HS-5 (cell line): ENCODE data around the gene TAB2.

ENCODE experiments used
- DNase-seq: peaks from one replicate; pipeline ENCODE4 v3.0.0-alpha.2; 2012; ENCODE audit warnings: low read depth

The TAB2 gene

DNA sequence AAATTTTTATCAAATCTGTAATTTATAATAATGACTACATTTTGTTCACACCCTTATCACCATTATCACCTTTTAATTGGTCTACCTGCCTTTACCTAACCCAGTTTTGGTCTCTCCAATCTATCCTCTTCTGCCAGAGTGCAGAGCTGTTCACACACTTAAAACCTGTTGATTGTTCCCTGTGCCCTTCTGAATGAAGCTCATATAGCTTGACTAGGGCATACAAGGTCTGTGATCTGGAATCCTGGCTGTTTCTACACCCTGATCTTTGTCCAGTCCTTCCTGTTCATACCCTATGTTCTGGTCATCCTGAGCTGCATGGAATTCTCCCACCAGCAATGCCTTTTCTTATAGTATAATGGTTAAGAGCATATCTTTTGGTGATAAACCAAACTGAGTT is 53.6 kb downstream of the TAB2 start:
- DNase-seq, result no peak

DNA sequence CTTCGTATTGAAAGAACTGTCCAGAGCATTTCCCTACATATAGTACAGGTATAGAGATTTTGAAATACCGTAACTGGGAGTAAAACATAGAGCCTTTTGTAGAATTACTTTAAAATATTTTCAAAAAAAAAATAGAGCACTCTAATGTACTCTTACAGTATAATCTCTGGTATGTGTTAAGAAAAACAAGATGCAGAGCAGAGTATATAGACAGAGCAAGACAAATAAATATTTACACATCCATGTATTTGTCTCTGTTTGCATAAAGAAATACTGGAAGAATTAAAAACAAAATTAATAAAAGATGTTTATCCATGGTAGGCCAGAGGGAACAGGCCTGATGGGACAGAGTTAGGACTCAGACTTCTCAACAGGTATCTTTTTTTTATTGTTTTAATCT is 54.5 kb downstream of the TAB2 start:
- no peak for DNase-seq

GRCh38 chr6:149373511-149373910 is 56.0 kb downstream of the TAB2 start:
- no peak for DNase-seq

GRCh38 chr6:149379977-149380376 is 62.5 kb downstream of the TAB2 start:
- DNase-seq, result no peak

GRCh38 chr6:149380523-149380922 is 63.0 kb downstream of the TAB2 start:
- no peak for DNase-seq

GRCh38 chr6:149383371-149383770 is 65.9 kb downstream of the TAB2 start:
- no peak for DNase-seq

- DNase-seq, result no peak
Observed at GRCh38 chr6:149384464-149384863, 67.0 kb downstream of the TAB2 start.

DNA sequence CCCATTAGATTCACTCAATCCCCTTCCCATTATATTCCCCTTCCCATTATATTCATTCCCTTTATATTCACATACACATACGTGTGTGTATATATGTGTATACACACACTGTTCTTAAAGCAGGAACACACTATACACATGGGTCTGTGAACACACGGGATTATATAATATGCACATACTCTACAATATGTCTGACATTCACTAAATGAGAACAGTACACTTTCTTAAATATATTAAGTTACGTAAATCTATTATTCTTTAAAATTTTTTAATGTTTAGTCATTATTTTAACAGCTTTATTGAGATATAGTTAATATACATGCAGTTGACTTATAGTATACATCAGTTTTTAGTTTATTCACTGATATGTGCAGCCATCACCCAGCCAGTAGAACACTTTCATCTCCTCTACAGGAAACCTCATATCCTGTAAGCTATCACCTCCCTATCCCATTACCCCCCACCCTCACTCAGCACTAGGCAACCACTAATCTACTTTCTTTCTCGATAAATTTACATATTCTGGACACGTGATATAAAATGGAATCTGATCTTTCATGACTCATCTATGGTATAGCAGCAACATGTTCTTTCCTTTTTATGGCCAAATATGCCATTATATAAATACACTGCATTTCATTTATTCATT is 68.6 kb downstream of the TAB2 start:
- DNase-seq, result no peak

GRCh38 chr6:149387779-149388512 is 70.4 kb downstream of the TAB2 start:
- DNase-seq, result no peak

- DNase-seq, result no peak
Observed at GRCh38 chr6:149389509-149390297, 72.2 kb downstream of the TAB2 start.

DNA sequence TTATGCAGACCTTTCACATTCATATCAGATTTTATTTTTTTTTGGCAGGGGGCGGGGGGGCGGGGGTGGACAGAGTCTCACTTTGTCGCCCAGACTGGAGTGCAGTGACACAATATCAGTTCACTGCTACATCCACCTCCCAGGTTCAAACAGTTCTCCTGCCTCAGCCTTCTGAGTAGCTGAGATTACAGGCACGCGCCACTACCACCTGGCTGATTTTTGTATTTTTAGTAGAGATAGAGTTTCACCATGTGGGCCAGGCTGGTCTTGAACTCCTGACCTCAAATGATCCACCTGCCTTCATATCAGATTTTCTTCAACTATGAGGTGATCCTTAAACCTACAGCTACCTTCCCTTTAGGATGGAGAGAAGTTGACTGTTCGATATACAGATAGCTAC is 74.6 kb downstream of the TAB2 start:
- no peak for DNase-seq

- DNase-seq, result no peak
Observed at GRCh38 chr6:149392535-149392934, 75.0 kb downstream of the TAB2 start.

DNA sequence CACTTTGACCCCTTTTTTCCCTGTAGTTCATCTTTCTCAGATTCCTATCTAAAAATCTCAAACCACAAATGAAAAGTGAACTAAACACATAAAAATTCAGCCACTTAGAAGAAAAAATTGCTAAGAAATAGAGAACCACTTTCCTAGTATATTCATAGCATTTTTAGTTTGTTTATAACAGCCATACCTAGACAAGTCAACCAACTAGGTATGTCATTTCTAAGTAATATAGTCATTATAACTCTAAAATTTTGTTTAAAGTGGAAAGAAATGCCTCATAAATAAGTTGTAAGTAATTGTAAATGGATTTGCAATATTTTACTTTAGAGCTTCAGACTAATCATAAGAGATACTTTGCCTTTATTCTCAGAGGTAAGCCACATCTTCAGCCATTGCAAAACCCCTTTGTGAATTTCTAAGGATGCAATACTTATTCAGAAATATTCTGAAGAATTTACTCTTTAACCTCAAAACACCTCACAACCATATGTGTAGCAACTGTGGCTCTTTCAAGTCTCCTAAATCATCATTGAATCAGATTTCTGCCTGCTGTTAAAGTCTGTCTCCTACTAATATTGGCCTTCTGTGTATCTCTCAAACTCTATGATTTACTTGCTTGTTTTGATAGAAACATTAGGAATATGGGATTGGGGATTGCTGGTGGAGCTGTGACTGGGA is 75.6 kb downstream of the TAB2 start:
- no peak for DNase-seq

DNA sequence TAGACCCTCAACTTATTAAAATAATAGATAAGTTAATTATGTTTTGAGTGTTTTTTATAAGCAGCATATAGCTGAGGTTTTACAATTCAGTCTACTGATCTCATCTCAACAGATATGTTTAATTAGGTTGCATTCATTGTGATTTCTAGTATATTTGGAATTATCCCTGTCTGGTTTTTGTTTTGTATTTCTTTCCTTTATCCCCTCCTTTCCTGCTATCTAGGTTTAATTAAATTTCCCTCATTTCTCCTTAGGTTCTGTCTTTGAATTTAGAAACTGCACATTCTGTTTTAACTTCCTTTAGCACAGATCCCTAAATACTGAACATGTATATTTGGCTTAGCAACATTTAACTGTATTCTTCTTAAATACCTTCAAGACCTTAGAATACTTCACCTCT is 77.7 kb downstream of the TAB2 start:
- DNase-seq, result no peak

DNA sequence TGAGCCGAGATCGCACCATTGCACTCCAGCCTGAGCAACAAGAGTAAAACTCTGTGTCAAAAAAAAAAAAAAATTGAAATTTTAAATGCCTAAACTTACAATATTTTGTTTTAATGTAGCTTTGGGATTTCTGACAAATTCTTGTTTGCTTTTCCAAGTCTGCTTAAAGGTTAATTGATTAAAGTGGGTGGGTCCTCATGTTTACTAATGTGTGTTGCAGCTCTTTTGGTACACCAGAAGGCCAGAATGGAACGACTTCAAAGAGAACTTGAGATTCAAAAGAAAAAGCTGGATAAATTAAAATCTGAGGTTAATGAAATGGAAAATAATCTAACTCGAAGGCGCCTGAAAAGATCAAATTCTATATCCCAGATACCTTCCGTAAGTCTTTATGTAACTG is 79.9 kb downstream of the TAB2 start:
- DNase-seq, result no peak

- no peak for DNase-seq
Observed at GRCh38 chr6:149400050-149400449, 82.5 kb downstream of the TAB2 start, which contains the start of gene SUMO4. Gene SUMO4, plus strand, starts transcription at chr6:149400262. Its CDS starts 130 bp downstream, at chr6:149400392.

DNA sequence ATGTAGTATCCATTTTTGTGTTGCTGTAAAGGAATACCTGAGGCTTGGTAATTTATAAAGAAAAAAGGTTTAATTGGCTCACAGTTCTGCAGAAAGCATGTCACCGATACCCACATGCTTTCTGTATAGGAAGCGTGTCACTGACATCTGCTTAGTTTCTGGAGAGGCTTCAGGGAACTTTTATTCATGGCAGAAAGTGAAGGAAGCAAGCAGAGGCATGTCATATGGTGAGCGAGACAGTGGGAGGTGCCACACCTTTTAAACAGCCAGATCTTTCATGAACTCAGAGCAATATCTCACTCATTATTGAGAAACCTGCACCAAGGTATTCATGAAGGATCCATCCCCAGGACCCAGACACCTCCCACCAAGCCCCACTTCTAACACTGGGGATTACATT is 86.0 kb downstream of the TAB2 start:
- no peak for DNase-seq

DNA sequence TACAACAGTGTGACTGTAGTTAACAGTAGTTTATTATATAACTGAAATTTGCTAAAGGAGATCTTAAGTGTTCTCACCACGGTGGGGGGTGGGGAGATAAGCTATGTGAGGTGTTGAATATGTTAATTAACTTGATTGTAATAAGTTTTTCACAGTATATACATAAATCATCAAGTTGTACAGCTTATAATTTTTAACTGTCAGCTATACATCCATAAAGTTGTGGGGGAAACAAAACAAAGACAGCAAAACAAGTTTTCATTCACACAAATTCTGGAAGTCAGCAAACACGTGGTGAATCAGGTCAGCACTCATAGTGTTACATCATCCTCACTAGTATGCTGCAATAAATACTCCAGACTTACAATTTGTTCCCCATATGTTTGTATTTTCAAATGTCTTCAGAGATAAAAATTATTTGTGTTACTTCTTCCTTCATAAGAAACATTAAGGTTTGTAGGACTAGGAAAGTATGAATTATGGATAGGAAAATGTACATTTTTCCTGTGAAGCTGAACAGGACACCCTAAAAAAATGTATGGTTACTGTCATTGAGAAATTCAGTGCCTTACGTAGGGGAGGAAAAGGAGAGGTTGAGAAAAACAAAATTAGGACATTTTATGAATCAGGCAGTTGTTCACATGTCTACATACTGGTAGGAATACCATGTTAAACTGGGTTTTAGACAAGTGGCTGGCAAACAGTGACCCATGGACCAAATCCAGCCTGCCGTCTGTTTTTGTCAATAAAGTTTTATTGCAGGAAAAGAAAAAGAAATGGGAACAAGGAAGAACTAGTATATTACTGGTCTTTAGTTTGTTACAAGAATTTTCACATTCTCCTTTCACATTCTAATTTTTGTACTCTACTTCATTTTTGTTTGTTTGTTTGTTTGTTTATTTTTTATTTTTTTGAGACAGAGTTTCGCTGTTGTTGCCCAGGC is 88.6 kb downstream of the TAB2 start:
- DNase-seq, result peak; percentile 29

DNA sequence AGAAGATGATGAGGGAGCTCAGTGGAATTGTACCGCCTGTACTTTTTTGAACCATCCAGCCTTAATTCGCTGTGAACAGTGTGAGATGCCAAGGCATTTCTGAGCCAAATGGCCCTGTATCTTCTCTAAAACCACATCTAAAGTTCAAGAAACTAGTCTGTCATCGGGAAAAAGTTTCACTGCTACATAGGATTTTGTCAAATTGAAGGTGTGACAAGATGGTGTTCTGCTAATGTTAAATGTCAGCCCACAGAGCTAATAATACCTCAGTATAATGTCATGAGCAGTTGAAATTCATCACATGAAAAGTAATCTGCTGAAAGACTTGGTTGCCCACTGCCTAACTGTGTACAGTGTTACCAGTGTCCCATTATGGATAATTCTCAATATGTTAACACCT is 92.1 kb downstream of the TAB2 start:
- DNase-seq, result no peak

DNA sequence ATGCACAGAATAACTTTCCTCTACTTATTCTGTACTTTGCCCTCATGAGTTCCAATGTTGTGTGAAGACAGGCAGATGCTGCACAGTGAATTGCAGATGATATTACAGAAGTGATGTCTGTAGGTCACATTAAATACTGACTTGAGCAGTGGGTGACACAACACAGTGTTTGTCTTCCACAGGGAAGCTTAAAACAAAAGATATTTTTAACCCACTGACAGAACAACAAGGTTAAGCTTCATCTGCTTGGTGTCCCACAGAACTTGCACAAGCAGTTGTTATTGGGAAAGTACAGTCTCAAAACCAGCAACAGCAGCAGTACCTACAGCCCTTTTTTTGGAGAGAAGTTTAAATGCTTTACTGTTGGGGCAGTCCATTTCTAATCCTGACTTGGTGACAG is 93.0 kb downstream of the TAB2 start:
- DNase-seq, result no peak

DNA sequence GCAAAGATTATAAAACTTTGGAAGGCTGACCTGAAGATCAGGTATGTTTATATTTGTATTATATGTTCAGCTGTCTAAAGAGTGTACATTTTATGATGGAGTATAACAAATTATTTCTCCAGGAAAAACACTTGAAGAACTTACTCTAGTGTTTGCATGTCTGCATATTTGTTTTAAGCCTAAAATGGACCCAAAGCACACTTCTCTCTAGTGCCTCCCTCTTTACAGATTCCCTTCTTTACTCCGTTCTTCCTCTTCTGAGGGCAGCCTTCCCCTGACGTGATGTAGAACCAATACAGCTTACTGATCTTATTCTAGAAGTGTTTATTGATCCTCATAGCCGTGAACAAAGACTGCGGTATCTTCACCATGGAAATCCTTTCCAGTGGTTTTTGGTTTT is 96.5 kb downstream of the TAB2 start:
- no peak for DNase-seq
